Suprapubic skin (tissue), 4 donors: ENCODE data around the gene KRTAP10-6.

ENCODE experiments used
- CTCF ChIP-seq, 2 donors: fragments of 200-600 bp in 1 of 2; fragments of 450-650 bp in 1 of 2; sonication (generic) in 1 of 2; IDR thresholded peaks; one replicate each; pipeline ENCODE4 v1.5.1; 2016 to 2019; ENCODE audit warnings: antibody characterized with exemption in 2 of 2, mild to moderate bottlenecking in 1 of 2, moderate library complexity in 1 of 2
- EP300 ChIP-seq: sonication (generic); formaldehyde crosslinking; IDR thresholded peaks from one replicate; pipeline ENCODE4 v1.6.1; 2017; ENCODE audit warnings: antibody characterized with exemption
- POLR2A ChIP-seq, 2 donors: fragments of 450-650 bp; IDR thresholded peaks; one replicate each; pipeline ENCODE4 v1.6.1; 2017; ENCODE audit warnings: antibody characterized with exemption in 2 of 2, mild to moderate bottlenecking in 2 of 2, moderate library complexity in 2 of 2
- POLR2AphosphoS5 ChIP-seq, 3 donors: sonication (generic); formaldehyde crosslinking; IDR thresholded peaks; one replicate each; pipeline ENCODE4 v1.6.1; 2017; ENCODE audit warnings: antibody characterized with exemption in 3 of 3

GRCh38 chr21:44602463-44602850 lies 10.2 kb upstream of the KRTAP10-6 start:
- no peak for TF ChIP-seq CTCF (IDR thresholded peaks at IDR 0.05)
- TF ChIP-seq POLR2A (IDR thresholded peaks at IDR 0.05) = no peak
- no peak for TF ChIP-seq POLR2AphosphoS5 (IDR thresholded peaks at IDR 0.05)
- TF ChIP-seq EP300 = no peak
